HG02571 (cell line): ENCODE results near the gene F13B.
"Not testable (repeated sequence)": the region's sequence is repeated elsewhere in the genome, so short reads cannot be mapped to it uniquely, and the experiment has no call there.

ENCODE experiments used
- ATAC-seq: cut with Tn5 transposase; IDR thresholded peaks from one replicate; pipeline ENCODE4 v1.9.1; 2021; ENCODE audit warnings: mild to moderate bottlenecking, moderate library complexity; ENCODE audit not compliant: unreplicated experiment

F13B gene

GRCh38 chr1:197042676-197043341 is 24.3 kb downstream of the F13B start:
- no peak for ATAC-seq

DNA sequence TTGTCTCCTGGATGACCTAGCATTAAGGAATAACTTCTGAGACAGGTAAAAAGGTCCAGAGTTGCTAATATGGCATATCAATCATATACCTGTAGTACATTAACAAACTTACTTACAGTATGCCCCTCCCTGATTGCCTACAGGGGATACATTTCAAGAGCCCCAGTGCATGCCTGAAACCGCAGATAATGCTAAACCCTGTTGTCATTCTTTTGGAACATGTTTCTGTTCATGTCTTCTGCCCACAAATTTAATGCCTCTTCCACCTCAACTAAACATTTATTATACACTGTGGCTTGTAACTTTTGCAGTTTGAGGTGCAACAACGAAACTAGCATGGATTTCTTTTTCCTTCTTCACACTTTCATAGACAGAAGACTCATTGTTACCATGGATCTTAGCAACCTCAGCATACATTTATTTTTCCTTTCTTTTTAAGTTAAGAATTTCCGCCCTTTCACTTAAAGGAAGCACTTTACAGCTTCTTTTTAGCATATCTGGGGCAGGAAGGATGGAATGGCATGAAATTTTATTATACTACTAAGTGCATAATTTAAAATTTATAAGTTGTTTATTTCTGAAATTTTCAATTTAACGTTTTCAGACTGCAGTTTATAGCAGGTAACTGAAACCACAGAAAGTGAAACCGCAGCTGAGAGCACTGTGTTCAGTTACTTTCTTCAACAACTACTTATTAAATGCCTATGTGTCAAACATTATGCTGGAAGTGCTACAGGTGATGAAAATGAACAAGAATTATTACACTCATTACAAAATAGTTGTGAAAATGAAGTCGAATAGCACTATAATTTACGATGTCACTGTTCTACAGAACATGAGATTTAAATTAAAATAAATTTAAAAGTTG is 25.3 kb downstream of the F13B start:
- ATAC-seq = peak; percentile 74

DNA sequence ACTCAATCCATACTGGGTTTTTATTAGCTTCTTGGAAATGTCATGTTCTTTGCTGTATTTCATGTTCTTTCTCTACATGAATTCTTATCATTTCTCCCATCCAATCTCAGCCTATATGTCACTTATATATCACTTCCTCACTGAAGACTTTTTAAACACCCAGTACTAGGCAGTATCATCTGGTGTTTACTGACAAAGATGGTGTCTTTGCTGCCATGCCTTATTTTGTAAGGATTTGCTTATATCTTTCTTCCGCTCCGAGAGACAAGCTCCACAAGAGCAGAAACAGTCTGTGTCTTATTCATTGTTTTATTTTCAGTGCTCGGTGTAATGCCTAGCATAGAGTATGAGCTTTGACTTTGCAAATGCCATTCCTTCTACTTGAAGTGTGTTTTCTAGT is 30.2 kb downstream of the F13B start:
- no peak for ATAC-seq

DNA sequence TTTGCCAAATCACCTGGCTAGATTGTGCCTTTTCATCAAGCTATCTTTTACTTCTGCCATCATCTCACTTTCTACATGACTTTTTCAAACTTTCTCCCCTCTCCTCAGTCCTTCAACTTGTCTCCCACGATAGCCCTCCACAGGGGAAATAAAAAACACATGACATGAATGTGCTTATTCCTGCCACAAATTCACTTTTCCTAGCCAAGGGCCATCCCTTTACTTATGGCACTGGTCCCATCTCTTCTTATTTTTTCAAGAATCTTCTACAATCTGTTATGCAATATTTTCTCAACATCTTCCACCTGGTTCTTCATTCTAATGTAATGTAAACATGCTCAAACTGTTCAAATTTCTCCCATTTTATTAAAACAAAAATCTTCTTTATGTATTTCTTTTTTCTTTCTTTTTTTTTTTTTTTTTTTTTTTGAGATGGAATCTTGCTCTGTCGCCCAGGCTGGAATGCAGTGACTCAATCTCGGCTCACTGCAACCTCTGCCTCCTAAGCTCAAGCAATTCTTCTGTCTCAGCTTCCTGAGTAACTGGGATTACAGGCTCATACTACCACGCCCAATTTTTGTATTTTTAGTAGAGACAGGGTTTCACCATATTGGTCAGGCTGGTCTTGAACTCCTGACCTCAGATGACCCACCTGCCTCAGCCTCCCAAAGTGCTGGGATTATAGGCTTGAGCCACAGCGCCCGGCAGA is 32.3 kb downstream of the F13B start:
- not testable (repeated sequence) for ATAC-seq

GRCh38 chr1:197029749-197030148 is 37.3 kb downstream of the F13B start:
- no peak for ATAC-seq

GRCh38 chr1:197027359-197027758 is 39.7 kb downstream of the F13B start:
- no peak for ATAC-seq

- no peak for ATAC-seq
These were observed 42.6 kb downstream of the F13B start for GRCh38 chr1:197024460-197024859.

DNA sequence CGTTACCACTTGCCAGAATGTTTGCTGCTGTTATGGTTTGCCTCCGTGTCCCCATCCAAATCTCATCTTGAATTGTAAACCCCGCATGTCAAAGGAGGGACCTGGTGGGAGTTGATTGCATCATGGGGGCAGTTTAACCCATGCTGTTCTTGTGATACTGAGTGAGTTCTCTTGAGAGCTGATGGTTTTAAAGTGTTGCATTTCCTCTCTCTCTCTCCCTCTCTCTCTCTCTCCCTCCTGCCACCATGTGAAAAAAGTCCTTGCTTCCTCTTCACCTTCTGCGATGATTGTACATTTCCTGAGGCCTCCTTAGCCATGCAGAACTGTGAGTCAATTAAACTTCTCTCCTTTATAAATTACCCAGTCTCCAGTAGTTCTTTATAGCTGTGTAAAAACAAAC is 45.3 kb downstream of the F13B start:
- no peak for ATAC-seq

DNA sequence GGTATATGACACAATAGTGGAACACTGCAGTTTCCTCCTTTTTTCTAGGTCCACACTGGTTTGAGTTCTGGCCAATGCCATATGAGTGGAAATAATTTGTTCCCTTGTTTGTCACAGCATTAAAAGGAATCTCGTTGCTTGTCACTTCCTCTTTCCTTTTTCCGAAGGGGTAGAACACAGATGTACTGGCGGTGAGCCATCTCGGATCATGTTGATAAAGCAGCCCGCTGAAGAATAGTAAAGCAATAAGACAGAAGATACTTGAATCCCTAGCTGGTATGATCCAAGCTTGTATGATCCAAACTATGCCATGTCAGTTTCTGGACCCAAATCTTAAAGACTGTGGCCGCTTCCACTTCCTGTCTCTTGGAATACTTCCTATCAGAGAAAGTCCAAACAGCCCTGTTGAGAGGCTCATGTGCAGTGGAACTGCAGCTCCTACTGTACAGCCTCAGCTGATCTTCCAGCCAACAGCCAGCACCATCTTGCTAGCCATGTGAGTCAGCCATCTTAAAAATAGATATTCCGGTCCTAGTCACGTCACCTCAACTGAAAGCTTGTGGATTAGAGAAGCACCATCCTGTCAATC is 49.4 kb downstream of the F13B start:
- ATAC-seq = no peak

- ATAC-seq = no peak
These were observed 50.3 kb downstream of the F13B start for GRCh38 chr1:197016751-197017150.

DNA sequence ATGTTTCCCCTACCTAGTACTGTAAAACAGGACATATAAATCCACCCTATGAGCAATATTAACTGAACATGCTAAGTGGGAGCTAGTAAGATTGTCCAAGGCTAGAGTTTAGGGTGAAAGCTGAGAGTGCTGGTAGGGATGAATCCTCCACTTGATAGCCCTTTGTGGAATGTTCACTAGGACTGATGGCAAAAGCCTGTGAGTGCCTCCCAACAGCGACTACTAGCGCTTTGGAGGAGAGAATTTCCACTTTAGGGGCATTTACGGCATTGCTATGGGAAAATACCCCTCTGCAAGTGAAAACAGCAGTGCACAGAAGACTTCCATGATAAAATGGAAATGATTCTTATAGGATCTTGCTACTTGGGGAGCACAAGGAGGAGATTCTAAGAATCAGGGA is 53.8 kb downstream of the F13B start:
- no peak for ATAC-seq

- no peak for ATAC-seq
These were observed 55.4 kb downstream of the F13B start for GRCh38 chr1:197011614-197012013.

DNA sequence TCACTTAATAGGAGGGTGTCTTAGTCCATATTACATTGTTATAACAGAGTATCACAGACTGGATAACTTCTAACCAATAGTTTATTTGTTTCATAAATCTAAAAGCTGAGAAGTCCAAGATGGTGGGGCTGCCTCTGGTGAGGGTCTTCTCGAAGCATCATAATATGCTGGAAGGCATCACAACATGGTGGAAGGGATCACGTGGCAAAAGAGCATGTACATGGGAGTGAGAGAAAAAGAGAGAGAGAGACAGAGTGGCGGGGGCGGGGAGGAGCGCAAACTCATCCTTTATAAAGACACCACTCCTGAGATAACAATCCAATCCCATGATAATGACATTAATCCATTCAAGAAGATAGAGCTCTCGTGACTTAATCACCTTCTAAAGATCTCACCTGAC is 58.2 kb downstream of the F13B start:
- no peak for ATAC-seq

DNA sequence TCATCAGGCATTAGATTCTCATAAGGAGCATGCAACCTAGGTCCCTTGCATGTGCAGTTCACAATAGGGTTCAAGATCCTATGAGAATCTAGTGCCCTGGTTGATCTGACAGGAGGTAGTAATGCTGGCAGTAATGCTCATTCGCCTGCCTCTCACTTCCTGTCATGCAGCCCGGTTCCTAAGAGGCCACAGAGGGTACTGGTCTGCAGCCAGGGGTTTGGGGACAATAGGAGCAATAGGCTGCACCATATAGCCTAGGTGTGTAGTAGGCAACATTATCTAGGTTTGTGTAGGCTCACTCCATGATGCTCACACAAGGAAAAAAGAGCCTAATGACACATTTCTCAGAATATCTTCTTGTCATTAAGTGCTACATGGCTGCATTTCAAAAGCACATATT is 63.9 kb downstream of the F13B start:
- ATAC-seq = no peak

DNA sequence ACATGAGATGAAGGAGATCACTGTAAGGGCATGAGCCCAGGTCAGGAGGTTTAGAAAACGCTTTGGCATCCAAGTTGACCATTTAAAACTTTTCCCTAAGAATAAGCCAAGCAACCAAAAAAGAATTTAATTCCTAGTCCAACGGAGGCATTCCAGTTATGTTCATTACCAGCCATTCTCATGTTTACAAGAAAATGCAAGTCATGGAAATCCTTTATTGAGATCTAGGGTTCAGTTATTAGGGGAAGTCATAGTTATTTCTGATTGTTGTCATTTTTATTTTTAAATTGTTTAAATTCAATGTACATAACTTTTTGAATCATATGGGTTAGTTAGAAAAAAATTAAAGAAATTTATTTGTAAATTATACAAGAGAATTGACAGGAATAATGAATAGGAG is 65.2 kb downstream of the F13B start:
- ATAC-seq = no peak

GRCh38 chr1:196997423-196997822 is 69.6 kb downstream of the F13B start:
- ATAC-seq = no peak

DNA sequence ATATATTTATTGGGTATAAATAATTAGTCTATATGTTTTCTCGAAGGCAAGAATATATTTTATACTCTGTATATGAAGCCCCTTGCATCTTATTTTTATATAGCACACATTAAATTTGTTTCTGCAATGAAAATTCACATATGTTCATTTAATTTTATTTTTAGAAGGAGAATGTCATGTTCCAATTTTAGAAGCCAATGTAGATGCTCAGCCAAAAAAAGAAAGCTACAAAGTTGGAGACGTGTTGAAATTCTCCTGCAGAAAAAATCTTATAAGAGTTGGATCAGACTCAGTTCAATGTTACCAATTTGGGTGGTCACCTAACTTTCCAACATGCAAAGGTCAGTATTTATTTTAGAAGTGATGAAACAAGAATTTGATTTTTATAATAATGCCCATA is 73.1 kb downstream of the F13B start:
- ATAC-seq = no peak

GRCh38 chr1:196991919-196992651 is 75.0 kb downstream of the F13B start:
- not testable (repeated sequence) for ATAC-seq
